GM18505 (cell line): Measurements from ENCODE around the gene CTSH.

Source experiments
- ATAC-seq: cut with Tn5 transposase; IDR thresholded peaks from one replicate; pipeline ENCODE4 v1.9.1; 2021; ENCODE audit not compliant: unreplicated experiment
- POLR2A ChIP-seq: IDR thresholded peaks from 4 replicates; pipeline ENCODE4 v1.6.1; 2011; ENCODE audit warnings: borderline replicate concordance; ENCODE audit not compliant: insufficient read depth, insufficient read length; ENCODE audit errors: extremely low read depth

CTSH gene

DNA sequence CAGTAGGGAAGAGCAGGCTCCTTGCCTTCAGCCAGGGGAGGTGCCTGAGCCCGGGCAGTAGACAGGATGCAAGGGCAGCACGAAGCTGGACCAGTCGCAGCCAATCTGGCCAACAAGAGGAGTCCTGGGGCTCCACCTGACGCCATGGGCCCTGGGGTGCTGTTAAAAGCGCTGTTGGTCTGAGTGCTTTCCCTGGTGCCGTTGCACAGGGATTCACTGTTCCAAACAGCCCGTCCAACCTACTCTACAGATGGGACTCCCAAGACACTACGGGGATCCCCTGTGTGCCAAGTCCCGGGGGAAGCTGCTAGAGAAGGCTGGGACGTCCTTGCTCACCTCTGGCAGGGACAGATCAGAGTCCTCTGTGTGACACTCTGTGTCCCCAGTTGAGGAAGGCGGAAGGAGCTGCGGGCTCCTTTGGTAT, 632 bp downstream of the CTSH start:
- ATAC-seq = peak; percentile 21
- no peak for TF ChIP-seq POLR2A

DNA sequence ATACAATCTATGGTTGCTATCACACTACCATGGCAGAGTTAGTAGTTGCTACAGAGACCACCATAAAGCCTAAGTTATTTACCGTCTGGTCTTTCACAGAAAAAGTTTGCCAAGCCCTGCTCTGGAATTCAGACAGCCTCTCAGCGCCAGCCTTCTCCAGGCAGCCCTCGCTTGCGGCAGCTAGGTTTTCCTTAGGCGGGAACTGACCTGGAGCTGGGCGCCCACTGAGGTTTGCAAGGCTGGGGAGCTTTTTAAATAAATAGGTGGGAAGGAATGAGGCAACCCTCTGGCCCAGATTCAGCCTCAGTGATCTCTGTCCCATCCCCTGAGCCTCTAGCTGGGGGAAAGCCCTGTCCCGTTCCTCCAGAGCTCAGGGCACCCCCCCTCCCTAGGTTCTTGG, 1.2 kb downstream of the CTSH start:
- TF ChIP-seq POLR2A = no peak
- no peak for ATAC-seq

DNA sequence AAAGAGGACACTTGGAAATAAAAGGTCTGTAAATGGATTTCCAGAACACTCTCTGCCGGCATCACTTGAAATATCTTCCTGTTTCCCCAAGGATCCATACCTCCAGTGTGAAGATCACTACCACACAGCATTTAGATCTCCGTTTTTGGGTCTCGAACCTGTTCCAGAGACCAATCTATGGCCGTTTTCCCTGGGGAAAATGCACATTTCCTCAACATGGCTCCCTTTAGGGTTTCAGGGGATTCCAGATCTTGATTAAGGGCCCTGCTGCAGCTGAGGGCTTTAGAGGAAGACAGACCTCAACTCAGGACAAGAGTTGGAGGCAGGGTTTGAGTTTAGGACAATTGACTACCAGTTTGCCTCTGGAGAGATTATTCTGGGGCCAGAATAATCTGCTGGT, 2.1 kb downstream of the CTSH start:
- TF ChIP-seq POLR2A = no peak
- ATAC-seq = no peak

DNA sequence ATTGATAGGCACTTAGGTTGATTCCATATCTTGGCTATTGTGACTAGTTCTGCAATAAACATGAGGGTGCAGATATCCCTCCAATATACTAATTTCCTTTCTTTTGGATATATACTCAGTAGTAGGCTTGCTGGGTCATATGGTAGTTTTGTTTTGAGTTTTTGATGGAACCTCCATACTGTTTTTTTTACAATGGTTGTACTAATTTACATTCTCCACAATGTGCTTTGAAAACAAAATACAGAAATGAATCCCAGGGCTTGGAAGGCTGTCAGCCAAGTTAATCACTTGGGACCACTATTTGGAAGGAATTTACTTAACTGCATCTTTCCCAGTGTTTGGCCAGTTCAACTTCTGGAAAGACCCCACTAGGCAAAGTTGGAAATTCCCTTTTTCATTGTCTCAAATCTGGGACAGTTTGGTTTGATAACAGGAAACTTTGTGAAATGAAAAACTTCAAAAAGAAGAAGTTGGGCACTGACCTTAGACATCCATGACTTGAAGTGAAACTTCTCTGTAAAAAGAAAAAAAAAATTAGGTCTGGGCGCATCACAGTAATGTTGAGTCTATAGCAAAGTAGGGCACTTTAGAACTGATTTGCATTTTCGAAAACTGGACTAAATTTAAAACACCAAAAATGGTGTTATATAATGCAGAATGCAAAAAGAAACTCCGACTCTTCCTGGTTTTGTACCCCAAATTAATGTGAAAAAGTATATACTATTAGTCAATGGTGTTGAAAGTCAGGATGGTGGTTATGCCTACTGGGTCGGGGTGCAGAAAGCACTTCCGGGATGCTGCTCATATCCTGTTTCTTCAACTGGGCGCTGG, 6.0 kb downstream of the CTSH start:
- ATAC-seq = peak; percentile 59
- TF ChIP-seq POLR2A = peak; percentile 43

DNA sequence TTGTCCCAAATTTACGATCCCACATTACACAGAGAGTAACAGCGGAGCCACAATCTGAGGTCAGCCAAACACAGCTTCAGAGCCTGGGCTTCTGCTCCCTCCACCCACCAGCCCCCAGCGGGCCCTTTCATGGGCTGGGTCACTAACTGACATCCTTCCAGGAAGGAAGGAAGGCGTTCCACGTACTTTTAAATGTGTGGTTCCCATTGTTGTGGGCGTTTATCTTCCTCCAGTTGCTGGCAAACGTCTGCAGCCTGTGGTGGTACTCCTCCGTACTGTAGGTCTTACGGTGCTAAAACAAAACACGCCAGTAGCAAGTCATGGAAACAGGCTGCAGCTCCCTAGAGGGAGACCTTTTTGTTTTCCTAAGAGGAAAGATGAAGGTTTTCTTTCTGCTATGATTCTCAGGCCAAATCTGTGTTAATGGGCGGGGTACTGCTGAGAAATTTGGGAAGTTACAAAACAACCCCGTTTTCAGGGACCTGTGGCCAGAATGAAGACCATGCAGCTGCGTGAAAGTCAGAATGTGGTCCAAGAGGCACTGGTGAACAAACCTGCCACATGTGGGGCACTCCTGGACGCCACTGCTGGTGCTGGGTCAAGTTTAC, 7.6 kb downstream of the CTSH start:
- no peak for TF ChIP-seq POLR2A
- no peak for ATAC-seq

DNA sequence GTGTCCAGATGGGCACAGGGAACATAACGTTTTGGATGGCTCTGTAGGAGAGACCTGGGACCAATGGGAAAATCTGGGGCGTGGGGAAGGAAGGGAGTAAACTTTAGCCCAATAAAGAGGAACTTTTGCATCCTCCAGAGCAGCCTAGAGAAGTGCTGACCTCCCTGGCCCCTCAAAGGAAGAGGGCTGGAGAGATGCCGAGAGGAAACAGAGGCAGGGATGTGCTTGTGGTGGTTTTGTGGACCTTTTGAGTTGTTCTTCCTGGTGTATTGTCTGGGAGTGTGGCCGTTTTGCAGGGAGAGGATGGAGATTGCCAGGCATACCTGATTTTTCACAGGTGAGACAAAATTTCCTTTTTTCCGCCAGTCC, 10.2 kb downstream of the CTSH start:
- TF ChIP-seq POLR2A = no peak
- ATAC-seq = no peak

DNA sequence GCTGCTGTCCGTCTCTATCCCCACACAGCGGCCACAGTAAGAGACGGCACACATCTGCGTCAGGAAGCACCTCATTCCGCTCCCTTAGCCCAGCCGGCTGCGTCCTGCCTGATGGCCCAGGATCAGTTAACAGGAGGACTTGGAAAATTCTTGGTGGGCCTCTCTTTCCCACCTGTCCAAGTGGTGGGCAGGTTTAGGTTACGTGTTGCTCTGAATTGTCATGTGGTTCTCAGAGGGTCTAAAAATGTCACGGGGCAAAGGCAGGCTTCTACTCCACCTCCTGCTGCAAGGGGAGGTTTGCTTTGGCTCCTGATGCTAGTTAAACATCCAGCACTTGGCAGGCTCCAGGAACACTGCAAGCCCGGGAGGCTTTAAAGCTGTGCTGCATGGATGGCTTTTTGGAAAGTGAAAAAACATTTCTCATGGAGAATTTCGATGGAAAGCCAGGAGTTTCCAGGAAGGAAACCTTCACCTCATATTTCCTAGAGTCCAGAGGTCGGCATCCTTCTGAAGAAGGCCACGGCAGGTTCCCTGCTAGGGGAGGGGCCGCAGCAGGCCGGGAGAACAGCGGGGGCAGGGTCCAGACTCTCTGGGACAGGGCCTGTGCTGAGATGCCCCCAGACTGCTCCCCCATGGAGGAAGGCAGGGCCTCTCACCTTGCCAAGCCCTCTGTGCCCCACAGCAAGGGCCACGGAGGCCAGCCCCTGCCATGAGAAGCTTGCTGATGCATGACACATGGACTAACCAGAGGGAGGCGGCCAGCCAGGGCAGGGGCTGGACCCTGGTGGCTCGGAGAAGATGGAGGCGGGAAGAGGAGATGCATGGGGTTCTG, 10.8 kb downstream of the CTSH start:
- ATAC-seq = no peak
- TF ChIP-seq POLR2A = no peak

DNA sequence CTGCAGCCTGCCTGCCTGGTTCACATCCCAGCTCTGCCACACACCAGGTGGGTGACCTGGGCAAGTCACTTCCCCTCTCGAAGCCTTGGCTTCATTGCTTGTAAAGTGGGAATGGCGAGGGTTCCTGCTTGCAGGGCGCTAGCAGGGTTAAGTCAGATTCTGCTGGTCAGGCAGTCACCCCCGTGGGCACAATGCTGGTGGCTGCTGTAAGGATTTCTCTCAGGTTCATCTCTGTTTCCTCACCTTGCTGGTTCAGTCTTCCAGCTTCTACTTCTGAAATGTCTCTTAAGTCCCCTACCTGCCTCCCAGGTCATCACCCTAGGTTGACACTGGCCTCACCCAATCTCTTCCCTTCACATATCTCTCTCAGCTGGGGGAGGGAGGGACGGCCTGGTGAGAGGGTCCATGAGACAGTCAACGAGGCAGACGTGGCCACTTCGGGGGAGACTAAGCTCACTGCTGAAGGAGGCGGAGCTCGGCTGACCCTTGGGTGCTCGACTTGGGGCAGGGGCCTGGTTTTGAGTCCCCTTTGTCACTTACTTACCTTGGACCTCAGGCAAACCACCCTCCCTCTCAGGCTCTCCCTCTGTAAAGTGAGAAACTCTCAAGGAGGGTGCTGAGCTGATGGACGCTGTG, 11.5 kb downstream of the CTSH start:
- ATAC-seq = no peak
- no peak for TF ChIP-seq POLR2A

DNA sequence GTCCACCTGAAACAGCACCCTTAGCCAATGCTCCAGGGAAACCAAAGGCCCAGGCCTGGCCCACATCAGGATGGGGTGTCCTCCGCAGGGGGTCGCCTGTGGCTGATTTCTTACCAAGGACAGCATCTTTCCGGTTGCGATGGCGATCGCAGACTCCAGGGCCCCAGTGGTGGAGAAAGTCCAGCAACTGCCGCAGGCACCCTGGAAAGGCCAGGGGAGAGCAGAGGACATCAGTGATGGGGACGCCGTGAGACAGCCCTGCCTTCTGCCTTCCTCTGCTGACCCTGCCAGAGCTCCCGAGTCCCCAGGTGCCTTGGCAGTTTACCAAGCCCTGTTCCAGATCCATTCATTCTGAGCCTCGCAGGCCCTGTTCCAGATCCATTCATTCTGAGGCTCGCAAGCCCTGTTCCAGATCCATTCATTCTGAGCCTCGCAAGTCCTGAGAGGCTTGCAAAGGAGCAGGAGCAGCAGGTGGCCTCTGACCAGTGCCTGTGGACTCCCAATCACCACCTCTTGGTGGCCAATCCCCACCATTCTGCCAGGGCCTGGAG, 12.5 kb downstream of the CTSH start:
- no peak for ATAC-seq
- peak; percentile 12 for TF ChIP-seq POLR2A

DNA sequence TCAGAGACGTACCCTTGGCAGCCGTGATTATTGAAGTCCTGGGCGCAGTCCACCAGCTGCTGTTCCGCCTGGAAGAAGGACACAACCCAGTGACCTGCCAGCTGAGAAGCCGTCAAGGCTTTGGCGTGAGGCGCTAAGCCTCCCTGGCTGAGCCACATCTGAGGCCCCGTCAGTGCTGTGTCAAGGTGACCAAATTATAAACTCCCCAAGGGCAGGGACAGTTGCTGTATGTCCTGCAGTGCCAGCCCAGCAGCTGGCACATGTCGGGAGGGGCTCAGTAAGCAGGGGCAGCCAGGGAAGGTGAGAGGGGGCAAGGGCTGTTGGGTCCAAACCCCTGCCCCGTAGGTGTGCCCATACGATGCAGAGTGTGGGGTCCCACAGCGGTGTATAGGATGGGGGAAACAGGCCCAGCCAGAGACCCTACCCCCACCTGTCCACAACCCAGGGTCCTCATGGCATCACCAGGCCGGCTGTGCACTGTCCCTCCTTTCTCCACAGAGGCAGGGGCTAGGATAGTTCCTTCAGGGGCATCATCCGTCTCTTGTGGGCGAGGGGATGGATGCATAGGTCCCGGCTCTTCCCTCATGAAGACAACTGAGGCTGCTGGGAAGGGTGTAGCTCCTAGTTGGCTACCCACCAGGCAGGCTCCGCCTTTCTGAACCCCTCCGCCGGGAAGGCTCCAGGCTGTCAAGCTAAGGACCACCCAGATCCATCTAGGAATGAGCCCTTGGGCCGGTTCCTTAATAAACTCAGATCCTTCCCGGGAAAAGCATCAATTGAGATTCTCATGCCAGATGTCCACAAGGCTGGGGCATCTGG, 13.2 kb downstream of the CTSH start:
- peak; percentile 48 for TF ChIP-seq POLR2A
- ATAC-seq = no peak

DNA sequence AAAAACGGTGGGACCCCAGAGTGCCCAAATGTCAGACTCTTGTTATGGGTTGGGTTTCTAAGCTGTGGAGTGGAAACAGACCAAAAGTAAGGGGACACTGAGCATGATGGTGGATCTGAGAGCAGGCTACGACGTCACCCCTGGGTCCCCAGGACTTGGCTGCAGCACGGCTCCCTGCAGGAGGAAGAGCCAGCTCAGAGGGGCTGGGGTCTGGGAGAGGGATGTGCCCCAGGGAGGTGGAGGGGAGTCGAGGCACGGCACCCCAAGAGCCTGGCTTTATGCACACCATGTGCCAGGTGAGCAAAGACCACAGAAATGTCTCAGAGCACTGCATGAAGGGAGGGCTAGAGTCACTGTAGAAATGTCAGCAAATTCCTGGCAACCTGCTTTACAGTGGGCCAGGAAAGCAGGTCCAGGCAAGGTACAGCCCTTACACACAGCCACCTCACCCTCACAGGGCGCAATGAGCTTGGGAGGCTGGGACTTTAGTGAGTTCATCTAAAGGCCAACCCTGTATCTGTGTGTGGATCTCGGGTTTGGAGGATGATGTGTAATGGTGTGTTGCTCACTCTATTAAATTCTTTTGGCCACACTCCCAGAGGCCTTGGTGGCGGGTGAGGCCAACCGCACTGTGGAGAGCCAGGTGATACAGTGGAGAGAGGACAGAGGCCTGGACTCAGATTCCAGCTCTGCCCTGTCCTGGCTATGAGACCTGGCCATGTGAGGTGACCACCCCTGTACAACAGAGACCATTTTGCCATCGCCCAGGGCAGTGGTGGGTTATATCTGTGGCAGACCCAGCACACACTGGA, 14.1 kb downstream of the CTSH start:
- TF ChIP-seq POLR2A = no peak
- ATAC-seq = no peak

DNA sequence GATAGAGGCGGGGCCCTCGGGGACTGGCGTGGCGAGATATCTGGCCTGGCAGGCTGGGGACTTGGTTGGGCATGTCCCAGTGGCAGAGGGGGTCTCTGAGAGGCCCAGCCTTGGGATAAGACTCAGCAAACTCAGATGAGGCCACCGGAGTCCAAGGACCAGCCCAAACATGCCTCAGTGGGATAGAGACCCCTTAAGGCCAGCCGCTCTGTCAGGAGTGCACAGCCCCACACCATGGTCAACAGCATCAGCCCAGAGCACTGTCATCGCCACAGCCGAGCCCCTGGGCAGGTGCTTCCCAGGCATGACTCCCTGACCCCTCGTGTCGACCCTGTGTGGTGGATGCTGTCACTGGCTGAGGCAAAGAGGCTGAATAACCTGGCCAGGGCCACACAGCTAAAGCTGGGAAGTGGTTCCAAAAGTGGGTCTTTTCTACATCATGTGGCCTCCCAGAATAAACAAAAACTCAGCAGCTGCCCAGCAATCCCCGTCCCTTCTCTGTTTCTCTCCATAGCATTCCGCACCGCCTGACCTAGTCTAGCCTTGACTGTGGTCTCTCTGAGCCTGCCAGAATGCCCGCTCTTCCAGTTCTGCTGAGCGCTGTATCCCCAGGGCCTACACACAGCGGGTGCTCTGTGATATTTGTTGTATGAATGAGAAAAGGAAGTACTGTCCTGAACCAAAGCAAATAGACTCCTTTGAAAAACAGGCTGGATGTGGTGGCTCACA, 15.1 kb downstream of the CTSH start:
- no peak for ATAC-seq
- TF ChIP-seq POLR2A = peak; percentile 21
